KOPT-K1 (cell line): ENCODE results near the gene CLBA1.

Experiments
- H3K27ac ChIP-seq: fragments of 200-600 bp; sonication (generic); 2 replicates; pipeline ENCODE4 v1.5.1; 2016; ENCODE audit warnings: antibody characterized with exemption, mild to moderate bottlenecking, low read depth, low read length; ENCODE audit not compliant: poor library complexity, severe bottlenecking
- H3K36me3 ChIP-seq: fragments of 200-600 bp; sonication (generic); 2 replicates; pipeline ENCODE4 v1.5.1; 2017; ENCODE audit warnings: antibody characterized with exemption, mild to moderate bottlenecking, low read length, moderate library complexity; ENCODE audit not compliant: insufficient read depth
- H3K9me3 ChIP-seq: fragments of 200-600 bp; sonication (generic); 2 replicates; pipeline ENCODE4 v1.5.1; 2017; ENCODE audit warnings: antibody characterized with exemption, low read length, mild to moderate bottlenecking; ENCODE audit not compliant: insufficient read depth, poor library complexity, severe bottlenecking

CLBA1 gene

DNA sequence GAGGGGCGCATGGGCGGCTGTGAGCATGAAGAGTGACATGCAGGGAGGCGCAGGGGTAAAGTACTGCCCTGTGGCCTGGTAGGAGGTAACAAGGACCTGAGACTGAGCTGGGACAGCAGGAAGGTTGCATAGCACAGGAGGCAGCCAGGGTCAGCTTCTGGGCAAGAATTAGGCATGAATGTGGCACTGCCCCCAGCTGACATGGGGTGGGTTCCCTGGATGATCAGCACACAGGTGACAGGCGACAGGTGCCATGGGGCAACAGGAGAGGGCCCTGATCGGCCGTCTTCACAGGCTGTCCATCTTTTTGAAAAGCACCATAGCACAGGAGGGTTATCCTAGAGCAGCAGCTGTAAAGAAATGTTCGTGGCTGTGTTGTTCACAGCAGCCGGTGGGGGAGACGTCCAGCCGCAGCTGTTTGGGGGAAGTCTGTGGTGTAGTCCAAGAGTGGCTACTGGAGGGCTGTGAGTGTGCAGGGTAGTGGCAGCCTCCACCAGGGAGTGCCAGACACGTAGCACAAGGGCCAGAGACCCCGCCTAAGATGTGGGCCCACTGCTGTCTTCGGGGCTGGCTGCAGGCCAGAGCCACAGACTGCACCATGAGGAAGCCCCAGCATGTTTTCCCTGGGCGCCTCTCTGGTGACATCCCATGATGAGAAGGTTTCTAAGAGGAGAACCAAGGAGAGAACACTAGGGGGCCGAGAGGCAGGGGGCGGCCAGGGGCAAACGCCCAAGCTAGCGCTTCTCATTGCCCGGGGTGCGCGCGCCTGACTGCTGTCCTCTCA, 8.4 kb downstream of the CLBA1 start:
- Histone ChIP-seq H3K36me3 (no peaks in the 10 kb centered on the region), H3K27ac (no peak overlapping the region), H3K9me3 (no peaks in the 10 kb centered on the region)

DNA sequence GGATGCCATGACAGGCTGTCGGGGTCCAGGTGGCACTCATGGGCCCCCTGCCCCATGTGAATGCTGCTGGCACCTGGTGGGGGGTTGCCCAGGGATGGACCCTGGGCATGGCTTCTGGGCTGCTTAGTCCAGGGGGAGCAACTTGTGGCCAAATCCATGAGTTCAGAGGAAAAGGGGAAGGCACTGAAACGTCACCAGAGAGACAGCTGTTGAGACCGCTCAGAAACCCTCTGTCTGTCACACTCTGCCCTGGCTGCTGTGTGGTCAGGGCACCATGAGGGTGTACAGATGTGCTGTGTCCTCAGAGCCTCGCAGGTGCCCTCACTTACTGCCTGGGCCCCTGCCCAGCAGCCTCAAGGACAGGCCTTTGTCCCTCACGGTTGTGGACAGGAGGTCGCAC, 9.4 kb downstream of the CLBA1 start:
- no peaks in the 10 kb centered on the region for H3K9me3 ChIP-seq
- H3K27ac ChIP-seq, result no peak overlapping the region
- H3K36me3 ChIP-seq, result peaks cover 3% of the 10 kb centered on the region; the same call in 1 of the 2 replicates

DNA sequence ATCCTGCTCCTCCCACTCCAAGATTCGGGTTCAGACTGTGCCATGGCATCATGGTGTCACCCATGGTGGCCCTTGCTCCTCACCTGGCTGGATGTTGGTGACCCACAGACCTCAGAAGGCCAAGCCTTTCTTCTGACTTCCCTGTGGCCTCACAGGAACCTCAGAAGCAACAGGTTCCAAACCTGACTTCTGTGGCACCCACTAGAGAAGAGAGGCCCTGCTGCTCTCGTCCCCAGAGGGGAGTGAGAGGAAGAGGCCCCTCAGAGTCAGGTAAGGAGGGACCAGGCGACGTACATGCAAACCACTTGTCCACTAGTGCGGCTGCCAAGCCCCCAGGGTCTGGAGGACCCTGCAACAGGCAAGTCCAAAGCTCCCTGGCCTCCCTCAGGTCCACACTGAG, 10.4 kb downstream of the CLBA1 start:
- H3K36me3 ChIP-seq, result peaks cover 3% of the 10 kb centered on the region; the same call in 1 of the 2 replicates
- H3K27ac ChIP-seq, result no peak overlapping the region

DNA sequence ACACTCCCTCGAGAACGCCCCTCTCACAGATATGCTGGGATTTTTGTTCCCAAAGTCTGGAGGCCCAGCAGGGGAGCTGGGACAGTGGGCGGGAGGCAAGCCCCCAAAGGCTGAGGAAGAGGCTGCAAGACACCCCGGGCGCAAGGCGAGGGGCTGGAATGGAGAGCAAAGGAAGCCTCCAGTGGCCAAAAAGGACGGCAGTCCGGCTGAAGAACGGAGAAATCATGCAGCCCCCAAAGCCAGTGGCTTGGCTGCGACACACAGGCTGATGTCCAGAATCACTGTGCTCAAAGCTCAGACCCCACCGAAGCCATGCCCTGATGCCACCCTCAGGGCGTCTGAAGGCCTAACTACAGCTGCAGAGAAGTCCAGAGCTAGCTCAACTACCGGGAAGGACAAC, 10.9 kb downstream of the CLBA1 start:
- H3K36me3 ChIP-seq, result peaks cover 3% of the 10 kb centered on the region; the same call in 1 of the 2 replicates
- no peaks in the 10 kb centered on the region for H3K9me3 ChIP-seq
- H3K27ac ChIP-seq, result no peak overlapping the region

More for the DNA sequence above, 10.4 kb downstream of the CLBA1 start:
- H3K9me3 ChIP-seq, result no peaks in the 10 kb centered on the region

DNA sequence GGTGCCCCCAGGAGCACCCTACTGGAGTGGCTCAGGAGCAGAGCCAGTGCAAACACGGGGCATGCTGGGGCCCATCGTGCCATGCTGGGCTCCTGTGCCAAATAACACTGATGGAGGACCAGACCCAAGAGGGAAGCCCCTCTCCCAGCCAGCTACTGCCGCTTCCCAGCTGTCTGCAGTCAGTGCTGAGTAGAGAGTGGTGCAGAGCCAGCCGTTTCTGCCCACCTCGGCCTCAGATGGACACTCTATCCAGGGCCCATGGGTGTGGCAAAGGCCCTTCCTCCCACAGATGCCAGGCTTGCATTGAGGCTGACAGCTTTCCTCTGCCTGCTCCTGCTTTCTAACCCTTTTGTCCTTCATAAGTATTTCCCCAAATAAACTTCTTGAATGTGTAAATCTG, 13.2 kb downstream of the CLBA1 start:
- Histone ChIP-seq H3K27ac (no peak overlapping the region), H3K36me3 (peaks cover 3% of the 10 kb centered on the region; the same call in 1 of the 2 replicates), H3K9me3 (no peaks in the 10 kb centered on the region)

DNA sequence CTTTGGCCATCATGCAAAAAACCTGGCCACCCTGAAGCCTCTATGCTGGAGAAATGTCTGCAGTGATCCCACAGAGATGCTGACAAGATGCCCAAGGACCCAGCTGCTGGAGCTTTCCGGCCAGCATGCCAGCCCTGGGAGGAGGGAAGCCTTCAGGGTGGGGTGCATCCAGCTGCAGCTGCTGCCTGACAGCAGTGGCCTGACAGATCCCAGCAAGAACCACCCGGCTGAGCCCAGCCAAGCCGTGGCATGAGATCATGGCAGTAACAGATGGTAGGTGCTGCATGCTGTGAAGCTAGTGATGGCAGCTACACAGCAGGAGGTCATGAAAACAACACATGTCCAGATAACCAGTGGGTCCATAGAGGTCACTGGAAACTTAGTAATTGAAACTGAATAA, 13.8 kb downstream of the CLBA1 start:
- H3K9me3 ChIP-seq, result no peaks in the 10 kb centered on the region
- H3K27ac ChIP-seq, result no peak overlapping the region
- H3K36me3 ChIP-seq, result peaks cover 3% of the 10 kb centered on the region; the same call in 1 of the 2 replicates

DNA sequence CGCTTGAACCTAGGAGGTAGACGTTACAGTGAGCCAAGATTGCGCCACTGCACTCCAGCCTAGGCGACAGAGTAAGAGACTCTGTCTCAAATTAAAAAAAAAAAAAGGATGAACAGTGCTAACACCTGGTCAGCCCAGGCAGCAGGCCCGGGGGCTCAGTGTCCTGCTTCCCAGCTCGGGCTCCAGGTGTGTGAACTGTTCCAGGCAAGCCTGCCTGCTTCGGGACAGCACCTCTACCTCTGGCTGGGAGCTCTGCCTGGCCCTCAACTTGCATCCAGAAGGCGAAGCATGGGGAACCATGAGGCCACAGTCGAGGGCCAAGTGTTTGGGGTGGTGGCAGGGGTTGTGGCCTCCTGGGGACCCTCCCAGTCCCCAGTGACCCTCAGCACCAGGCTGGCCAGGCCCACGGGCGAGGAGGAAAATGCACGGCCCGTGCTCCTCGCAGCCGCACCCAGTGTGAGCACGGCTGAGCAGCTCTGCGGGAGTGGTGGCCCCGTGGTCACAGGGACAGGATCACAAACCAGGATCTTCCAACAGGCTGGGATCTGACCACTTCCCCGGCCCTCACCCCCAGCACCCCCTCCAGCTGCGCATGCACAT, 19.8 kb downstream of the CLBA1 start:
- peaks cover 52% of the 10 kb centered on the region for H3K36me3 ChIP-seq
- H3K27ac ChIP-seq, result no peak overlapping the region
- no peaks in the 10 kb centered on the region for H3K9me3 ChIP-seq

DNA sequence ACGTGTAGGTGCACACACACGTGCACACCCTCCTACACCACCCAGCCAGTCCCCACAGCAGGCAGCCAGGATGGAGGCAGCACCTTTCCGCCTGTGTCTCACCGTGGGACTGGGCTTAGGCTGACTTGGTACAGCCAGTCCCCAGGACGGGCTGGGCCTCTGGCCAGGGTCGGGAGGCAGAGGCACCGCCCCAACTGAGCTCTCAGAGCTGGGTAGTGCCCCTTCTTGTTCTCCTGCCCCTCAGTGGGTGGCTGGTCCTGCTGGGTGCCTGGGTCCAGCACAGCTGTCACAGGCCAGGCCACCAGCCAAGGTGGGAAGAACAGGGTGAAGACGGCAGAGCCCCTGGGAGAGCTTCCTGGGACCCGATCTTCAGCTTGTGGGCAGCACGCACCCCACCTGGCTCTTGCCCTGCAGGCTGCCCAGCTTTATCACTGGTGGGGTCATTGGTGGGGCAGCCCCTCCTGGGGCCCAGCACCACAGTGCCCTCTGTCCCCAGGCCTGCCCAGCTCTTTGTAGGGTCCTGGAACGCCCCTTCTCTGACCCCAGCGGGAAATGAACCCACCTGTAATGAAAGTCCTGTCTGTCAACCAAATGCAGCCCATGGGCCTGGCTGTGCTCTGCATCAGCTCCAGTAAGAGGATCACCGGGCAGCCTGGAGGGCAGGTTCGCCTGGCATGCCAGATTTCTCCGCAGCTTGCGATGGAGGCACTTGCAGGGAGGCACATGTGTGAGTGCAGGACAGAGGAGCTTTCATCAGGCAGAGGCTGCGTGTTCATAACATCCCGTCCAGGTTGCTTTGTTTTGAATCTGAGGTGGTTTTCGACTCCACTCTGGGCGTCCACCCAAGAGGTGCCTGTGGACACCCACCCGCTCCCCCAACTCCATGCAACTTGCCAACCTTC, 20.6 kb downstream of the CLBA1 start:
- Histone ChIP-seq H3K36me3 (peaks cover 60% of the 10 kb centered on the region), H3K9me3 (no peaks in the 10 kb centered on the region), H3K27ac (no peak overlapping the region)

DNA sequence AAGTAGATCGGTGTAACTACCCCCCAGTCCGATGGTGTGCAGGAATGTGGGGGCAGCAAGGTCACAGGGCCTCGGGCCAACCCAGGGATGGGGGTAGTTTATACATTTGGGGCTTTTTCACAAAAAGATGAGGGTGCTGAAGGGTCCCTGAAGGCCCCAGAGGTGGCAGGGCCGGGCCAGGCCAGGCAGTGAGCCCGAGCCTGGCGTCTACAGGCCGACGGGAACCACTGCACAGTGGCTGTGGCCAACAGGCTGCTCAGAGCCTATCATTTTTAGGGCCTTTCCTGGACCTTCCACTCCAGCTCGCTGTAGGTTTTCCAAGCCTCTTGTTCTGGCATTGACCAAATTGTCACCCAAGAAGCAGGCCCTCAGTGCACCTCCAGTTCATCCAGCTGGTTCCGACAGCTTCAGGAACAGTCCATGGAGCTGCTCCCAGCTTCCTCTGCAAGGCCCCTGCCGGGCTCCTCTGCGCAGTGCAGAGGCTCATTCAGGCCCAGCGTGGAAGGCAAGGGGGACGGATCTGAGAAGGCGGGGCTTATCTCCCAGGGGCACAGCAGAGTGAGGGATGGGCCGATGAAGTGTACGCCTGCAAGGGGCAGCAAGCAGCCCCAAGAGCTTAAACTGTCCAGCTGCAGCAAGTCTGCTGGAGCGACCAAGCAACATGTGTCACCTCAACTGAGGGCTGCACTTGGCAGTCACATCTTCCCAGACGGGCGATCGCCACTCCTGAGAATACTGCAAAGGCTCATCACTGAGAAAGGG, 21.4 kb downstream of the CLBA1 start:
- H3K36me3 ChIP-seq, result peaks cover 68% of the 10 kb centered on the region
- no peak overlapping the region for H3K27ac ChIP-seq
- H3K9me3 ChIP-seq, result no peaks in the 10 kb centered on the region

DNA sequence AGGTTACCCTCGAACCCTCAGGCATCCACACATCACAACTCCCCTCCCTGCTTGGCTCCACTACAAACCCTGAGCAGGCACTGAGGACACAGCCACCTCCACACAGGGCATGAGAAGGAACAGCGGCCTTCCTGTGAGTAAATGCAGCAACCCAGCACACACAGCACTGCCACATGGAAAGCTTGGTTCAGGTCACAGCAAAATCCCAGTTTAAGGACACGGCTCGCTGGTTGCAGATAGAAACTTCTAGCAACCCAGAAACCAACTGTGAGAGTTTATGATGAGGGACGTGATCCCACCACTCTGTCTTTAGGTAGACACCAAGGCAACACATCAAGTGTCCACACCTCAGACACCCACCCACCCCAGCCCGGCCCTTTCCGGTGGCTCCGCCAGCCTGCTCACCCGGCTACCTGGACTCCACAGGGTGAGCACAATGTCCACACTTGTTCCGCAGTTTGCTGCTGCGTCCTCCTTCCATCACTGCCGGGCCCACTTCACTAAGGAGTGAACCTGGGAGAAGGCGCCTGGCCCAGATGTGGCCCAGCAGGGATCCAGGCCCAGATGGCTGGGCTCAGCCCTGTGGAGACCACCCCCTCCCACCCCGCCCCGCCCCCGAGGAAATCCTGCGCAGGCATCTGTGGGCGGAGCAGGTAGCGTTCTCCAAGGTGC, 22.1 kb downstream of the CLBA1 start:
- Histone ChIP-seq H3K36me3 (peaks cover 75% of the 10 kb centered on the region), H3K27ac (no peak overlapping the region), H3K9me3 (no peaks in the 10 kb centered on the region)

DNA sequence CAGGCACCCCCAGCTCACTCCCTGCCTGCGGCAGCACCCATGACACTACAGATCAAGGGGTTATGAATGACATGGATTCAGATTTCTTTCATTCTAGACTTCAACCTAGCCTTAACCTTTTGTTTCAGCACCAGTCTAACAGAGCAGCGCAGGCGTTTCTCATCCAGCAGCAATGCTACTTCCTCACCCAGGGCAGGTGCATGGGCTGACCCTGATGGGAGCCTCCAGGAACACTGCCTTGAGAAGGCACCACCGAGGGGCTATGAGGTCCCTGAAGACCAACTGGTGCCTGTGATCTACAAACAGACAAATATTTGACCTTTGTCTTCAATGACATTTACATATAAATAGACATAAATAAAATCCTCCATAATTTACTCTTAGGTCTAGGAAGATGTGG, 24.5 kb downstream of the CLBA1 start:
- H3K9me3 ChIP-seq, result no peaks in the 10 kb centered on the region
- no peak overlapping the region for H3K27ac ChIP-seq
- H3K36me3 ChIP-seq, result peaks cover 99% of the 10 kb centered on the region

DNA sequence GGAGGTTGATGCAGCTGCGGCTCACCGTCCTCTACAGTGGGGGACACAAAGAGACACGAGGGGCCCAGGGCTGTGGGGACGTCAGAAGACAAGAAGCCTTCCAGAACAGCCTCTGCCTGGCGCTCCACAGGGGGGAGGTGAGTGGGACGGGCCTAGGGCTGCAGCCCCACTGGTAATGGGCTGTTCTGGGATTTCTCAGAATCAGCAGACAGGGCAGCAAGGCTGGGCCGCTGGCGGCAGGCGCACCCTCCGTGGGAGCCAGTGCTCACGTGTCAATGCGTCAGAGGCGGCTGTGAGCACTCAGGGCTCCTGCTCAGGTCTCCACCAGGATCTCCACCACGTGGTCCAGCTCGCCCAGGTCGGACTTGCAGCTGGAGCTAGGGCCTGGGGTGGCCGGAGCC, 25.3 kb downstream of the CLBA1 start:
- no peak overlapping the region for H3K27ac ChIP-seq
- peaks cover 100% of the 10 kb centered on the region for H3K36me3 ChIP-seq
- no peaks in the 10 kb centered on the region for H3K9me3 ChIP-seq

DNA sequence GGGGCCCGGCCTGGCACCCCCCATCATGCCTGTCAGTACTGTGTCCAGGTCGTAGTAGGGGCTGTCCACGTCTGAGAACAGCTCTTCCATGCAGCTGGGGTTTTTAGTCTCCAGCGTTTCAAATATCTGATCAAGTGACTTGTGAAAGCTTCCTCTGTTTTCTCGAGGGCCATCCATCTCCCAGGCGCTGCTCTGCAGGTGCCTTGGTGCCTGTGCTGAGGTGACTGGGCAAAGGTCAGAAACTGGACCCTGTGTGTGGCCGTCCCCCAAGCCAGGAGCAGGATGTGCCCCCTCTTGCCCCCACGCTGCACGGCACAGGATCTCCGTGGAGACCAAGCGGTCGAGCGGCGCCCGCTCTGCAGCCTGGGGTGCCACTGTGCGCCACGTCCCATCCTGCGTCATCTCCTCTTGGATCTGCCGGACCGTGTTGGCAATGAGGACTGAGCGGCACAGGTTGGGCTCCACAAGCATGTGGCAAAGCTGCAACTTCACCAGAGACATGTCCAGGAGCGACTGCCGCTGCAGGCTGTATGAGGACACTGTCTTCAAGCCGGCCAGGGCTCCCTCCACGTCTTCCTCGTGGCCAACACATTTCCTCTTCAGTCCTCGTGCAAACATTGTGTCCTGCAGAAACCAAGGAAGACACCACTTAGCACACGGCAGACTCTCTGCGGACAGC, 25.9 kb downstream of the CLBA1 start:
- H3K9me3 ChIP-seq, result no peaks in the 10 kb centered on the region
- H3K36me3 ChIP-seq, result peaks cover 100% of the 10 kb centered on the region
- no peak overlapping the region for H3K27ac ChIP-seq
